ENCODE measurements around the gene CHST4. TPM values are rescaled to one million over a fixed set of nuclear protein-coding genes. Genes with fewer than 3 reads are reported as not detected.

CHST4 gene
- total RNA-seq, 1 experiment from 2014 or later, result 9.9 TPM

DNA sequence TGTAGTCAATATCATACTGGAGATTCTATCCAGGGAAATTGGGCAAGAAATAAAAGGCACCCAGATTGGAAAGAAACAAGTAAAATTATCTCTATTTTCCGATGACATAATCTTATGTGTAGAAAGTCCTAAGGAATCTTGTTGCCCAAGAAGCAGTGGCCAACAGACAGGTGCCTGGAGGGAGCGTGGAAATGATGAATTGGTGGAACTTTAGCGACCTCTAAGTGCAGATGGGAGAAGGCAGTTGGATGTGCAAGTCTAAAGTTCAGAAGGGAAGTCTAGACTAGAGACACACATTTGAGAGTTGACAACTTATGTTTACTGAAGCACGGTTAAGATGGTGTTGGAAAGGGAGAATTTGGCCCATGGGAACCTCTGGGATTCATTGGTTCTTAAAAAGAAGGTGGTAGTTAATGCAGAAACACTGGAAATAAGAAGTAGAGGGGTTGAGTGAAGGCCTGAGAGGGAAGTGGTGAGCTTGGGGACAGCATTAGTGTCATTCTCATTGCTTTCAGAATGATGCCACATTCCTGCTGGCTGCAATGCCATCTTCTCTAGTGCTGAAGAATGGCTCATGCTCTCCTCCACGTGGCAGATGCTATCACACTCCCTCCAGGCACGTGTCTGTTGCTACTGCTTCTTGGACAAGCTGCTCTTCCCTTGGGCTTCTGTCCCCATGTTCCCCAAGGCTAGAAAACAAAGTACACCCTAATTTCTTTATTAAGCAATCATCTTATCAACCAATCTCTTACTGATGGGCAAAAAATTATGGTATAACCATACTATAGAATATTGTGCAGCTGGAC lies 26.7 kb downstream of the CHST4 start (continued):
- TF ChIP-seq, protein P1, sequence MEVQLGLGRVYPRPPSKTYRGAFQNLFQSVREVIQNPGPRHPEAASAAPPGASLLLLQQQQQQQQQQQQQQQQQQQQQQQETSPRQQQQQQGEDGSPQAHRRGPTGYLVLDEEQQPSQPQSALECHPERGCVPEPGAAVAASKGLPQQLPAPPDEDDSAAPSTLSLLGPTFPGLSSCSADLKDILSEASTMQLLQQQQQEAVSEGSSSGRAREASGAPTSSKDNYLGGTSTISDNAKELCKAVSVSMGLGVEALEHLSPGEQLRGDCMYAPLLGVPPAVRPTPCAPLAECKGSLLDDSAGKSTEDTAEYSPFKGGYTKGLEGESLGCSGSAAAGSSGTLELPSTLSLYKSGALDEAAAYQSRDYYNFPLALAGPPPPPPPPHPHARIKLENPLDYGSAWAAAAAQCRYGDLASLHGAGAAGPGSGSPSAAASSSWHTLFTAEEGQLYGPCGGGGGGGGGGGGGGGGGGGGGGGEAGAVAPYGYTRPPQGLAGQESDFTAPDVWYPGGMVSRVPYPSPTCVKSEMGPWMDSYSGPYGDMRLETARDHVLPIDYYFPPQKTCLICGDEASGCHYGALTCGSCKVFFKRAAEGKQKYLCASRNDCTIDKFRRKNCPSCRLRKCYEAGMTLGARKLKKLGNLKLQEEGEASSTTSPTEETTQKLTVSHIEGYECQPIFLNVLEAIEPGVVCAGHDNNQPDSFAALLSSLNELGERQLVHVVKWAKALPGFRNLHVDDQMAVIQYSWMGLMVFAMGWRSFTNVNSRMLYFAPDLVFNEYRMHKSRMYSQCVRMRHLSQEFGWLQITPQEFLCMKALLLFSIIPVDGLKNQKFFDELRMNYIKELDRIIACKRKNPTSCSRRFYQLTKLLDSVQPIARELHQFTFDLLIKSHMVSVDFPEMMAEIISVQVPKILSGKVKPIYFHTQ (CRISPR knock-in tag; IDR thresholded peaks at IDR 0.05), result no peak
- TF ChIP-seq NR1H2 (CRISPR knock-in tag; IDR thresholded peaks at IDR 0.05) (no peak), NR3C1 (CRISPR knock-in tag; conservative IDR thresholded peaks at IDR 0.05; ENCODE audit: low read depth) (no peak)
- TF ChIP-seq, protein P2, sequence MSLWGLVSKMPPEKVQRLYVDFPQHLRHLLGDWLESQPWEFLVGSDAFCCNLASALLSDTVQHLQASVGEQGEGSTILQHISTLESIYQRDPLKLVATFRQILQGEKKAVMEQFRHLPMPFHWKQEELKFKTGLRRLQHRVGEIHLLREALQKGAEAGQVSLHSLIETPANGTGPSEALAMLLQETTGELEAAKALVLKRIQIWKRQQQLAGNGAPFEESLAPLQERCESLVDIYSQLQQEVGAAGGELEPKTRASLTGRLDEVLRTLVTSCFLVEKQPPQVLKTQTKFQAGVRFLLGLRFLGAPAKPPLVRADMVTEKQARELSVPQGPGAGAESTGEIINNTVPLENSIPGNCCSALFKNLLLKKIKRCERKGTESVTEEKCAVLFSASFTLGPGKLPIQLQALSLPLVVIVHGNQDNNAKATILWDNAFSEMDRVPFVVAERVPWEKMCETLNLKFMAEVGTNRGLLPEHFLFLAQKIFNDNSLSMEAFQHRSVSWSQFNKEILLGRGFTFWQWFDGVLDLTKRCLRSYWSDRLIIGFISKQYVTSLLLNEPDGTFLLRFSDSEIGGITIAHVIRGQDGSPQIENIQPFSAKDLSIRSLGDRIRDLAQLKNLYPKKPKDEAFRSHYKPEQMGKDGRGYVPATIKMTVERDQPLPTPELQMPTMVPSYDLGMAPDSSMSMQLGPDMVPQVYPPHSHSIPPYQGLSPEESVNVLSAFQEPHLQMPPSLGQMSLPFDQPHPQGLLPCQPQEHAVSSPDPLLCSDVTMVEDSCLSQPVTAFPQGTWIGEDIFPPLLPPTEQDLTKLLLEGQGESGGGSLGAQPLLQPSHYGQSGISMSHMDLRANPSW (CRISPR knock-in tag; conservative IDR thresholded peaks at IDR 0.05; ENCODE audit: low read depth), result no peak

DNA sequence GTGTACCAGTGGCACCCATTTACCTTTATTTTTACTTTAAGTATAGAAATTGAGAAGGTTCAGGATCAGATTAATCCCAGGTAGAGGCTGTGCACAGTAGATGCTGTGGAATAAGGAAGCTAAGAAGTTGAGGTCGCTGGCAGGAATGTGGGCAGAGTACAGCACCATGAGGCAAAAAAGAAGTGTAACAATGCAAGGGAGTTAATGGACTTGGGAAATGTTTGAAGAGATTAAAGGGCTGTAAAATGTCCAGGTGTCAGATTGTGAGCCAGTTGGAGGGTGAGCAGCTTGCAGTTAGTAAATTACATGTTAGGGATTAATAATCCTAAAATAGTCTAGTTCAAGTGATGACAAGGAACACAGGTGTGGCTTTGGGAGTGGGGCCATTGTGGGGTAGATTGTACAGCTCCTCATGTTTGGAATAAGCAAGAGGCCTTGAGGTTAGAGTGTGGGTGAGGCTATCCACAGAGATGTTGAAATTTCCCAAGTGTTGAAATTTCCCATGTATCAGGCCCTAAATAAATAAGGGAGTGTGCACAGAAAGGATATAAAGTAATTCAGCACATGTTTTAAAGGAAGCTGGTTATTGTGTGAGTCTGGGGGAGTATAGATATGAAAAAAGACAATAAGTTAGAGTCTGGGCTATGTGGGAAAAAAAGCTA lies 29.1 kb downstream of the CHST4 start:
- ChIA-PET POLR2A (no interaction called here), CTCF (interaction anchor here (1.5 kb wide), 1 partner anchor 13 kb away, joined by 5 read pairs; no protein-coding TSS in a partner anchor)
- ATAC-seq (no peak), DNase-seq (ENCODE audit: low spot score) (no peak)
- peaks cover 59% of the 10 kb centered on the region for H3K27me3 Mint-ChIP-seq (ENCODE audit: low read depth)
- H3K4me1 Mint-ChIP-seq, result no peaks in the 10 kb centered on the region
- H3K9me3 Mint-ChIP-seq, result no peaks in the 10 kb centered on the region
- H3K27ac Mint-ChIP-seq, result no peak overlapping the region
- H3K36me3 Mint-ChIP-seq, result no peaks in the 10 kb centered on the region
- no peak overlapping the region for H3K4me3 Mint-ChIP-seq
- TF ChIP-seq FOXJ3 (CRISPR knock-in tag; IDR thresholded peaks at IDR 0.05; ENCODE audit: borderline replicate concordance) (no peak), ZNF263 (CRISPR knock-in tag; IDR thresholded peaks at IDR 0.05; ENCODE audit: low read depth) (no peak), FOXK1 (CRISPR knock-in tag; IDR thresholded peaks at IDR 0.05) (no peak), GRHL2 (CRISPR knock-in tag; IDR thresholded peaks at IDR 0.05; ENCODE audit: insufficient replicate concordance, severe bottlenecking) (no peak), SOX15 (CRISPR knock-in tag; IDR thresholded peaks at IDR 0.05) (no peak), CREM (CRISPR knock-in tag; IDR thresholded peaks at IDR 0.05) (no peak), ATF1 (CRISPR knock-in tag; IDR thresholded peaks at IDR 0.05) (no peak), HMGA2 (CRISPR knock-in tag; IDR thresholded peaks at IDR 0.05) (no peak), CREB1 (CRISPR knock-in tag; IDR thresholded peaks at IDR 0.05) (no peak), NFYB (CRISPR knock-in tag; conservative IDR thresholded peaks at IDR 0.05; ENCODE audit: low read depth) (no peak)
- TF ChIP-seq, protein P3, sequence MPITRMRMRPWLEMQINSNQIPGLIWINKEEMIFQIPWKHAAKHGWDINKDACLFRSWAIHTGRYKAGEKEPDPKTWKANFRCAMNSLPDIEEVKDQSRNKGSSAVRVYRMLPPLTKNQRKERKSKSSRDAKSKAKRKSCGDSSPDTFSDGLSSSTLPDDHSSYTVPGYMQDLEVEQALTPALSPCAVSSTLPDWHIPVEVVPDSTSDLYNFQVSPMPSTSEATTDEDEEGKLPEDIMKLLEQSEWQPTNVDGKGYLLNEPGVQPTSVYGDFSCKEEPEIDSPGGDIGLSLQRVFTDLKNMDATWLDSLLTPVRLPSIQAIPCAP (CRISPR knock-in tag; IDR thresholded peaks at IDR 0.05), result no peak
- TF ChIP-seq, protein P4, sequence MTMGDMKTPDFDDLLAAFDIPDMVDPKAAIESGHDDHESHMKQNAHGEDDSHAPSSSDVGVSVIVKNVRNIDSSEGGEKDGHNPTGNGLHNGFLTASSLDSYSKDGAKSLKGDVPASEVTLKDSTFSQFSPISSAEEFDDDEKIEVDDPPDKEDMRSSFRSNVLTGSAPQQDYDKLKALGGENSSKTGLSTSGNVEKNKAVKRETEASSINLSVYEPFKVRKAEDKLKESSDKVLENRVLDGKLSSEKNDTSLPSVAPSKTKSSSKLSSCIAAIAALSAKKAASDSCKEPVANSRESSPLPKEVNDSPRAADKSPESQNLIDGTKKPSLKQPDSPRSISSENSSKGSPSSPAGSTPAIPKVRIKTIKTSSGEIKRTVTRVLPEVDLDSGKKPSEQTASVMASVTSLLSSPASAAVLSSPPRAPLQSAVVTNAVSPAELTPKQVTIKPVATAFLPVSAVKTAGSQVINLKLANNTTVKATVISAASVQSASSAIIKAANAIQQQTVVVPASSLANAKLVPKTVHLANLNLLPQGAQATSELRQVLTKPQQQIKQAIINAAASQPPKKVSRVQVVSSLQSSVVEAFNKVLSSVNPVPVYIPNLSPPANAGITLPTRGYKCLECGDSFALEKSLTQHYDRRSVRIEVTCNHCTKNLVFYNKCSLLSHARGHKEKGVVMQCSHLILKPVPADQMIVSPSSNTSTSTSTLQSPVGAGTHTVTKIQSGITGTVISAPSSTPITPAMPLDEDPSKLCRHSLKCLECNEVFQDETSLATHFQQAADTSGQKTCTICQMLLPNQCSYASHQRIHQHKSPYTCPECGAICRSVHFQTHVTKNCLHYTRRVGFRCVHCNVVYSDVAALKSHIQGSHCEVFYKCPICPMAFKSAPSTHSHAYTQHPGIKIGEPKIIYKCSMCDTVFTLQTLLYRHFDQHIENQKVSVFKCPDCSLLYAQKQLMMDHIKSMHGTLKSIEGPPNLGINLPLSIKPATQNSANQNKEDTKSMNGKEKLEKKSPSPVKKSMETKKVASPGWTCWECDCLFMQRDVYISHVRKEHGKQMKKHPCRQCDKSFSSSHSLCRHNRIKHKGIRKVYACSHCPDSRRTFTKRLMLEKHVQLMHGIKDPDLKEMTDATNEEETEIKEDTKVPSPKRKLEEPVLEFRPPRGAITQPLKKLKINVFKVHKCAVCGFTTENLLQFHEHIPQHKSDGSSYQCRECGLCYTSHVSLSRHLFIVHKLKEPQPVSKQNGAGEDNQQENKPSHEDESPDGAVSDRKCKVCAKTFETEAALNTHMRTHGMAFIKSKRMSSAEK (CRISPR knock-in tag; IDR thresholded peaks at IDR 0.05; ENCODE audit: borderline replicate concordance), result no peak
- TF ChIP-seq, protein P5, sequence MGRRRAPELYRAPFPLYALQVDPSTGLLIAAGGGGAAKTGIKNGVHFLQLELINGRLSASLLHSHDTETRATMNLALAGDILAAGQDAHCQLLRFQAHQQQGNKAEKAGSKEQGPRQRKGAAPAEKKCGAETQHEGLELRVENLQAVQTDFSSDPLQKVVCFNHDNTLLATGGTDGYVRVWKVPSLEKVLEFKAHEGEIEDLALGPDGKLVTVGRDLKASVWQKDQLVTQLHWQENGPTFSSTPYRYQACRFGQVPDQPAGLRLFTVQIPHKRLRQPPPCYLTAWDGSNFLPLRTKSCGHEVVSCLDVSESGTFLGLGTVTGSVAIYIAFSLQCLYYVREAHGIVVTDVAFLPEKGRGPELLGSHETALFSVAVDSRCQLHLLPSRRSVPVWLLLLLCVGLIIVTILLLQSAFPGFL (CRISPR knock-in tag; IDR thresholded peaks at IDR 0.05; ENCODE audit: borderline replicate concordance), result no peak
- TF ChIP-seq, protein P6, sequence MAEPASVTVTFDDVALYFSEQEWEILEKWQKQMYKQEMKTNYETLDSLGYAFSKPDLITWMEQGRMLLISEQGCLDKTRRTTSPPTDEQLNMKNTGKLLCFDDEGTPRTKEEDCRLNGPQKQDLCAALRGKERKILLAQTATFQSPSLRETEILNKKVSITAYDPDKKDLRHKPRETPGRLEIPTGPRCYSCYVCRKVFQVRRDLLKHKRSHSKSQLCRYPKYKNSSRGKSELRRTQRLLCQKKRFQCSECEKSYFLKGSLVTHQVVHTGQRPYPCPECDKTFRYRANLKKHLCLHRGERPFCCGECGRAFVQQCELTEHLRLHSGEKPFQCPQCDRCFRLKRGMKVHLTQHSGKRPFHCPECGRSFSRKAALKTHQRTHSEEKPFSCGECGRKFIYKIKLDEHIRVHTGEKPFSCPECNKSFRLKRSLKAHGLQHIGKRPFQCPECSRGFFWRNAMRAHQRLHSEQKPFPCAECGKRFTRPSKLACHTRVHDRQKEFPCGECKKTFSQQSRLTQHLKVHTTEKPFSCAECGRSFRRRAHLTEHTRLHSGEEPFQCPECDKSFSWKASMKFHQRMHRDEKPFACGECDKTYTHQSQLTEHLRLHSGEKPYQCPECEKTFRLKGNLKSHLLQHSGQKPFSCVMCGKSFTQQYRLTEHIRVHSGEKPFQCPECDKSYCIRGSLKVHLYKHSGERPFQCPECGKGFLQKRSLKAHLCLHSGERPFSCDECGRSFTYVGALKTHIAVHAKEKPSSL (CRISPR knock-in tag; conservative IDR thresholded peaks at IDR 0.05), result no peak
- TF ChIP-seq, protein P7, sequence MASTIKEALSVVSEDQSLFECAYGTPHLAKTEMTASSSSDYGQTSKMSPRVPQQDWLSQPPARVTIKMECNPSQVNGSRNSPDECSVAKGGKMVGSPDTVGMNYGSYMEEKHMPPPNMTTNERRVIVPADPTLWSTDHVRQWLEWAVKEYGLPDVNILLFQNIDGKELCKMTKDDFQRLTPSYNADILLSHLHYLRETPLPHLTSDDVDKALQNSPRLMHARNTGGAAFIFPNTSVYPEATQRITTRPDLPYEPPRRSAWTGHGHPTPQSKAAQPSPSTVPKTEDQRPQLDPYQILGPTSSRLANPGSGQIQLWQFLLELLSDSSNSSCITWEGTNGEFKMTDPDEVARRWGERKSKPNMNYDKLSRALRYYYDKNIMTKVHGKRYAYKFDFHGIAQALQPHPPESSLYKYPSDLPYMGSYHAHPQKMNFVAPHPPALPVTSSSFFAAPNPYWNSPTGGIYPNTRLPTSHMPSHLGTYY (CRISPR knock-in tag; IDR thresholded peaks at IDR 0.05), result no peak

Data from WTC11 (cell line).